ENCODE measurements around the gene TTC34. TPM values are rescaled to one million over a fixed set of nuclear protein-coding genes. Genes with fewer than 3 reads are reported as not detected.

The TTC34 gene
- total RNA-seq, 2 donors from 2014 or later, result 0.27 to 0.44 TPM

- H3K4me1 ChIP-seq, result no peaks in the 10 kb centered on the region
- intact Hi-C loops (cut with DNase I), result no loop called here
- no peaks in the 10 kb centered on the region for H3K9me3 ChIP-seq
- H3K27me3 ChIP-seq, result peaks cover 3% of the 10 kb centered on the region
- no peak overlapping the region for H3K27ac ChIP-seq
- H3K4me3 ChIP-seq, result no peak overlapping the region
- no peaks in the 10 kb centered on the region for H3K36me3 ChIP-seq
- no peak overlapping the region for H3K9ac ChIP-seq (ENCODE audit: low read depth in 2 of 2, low read length in 2 of 2)
- no peak for DNase-seq
- no peak for TF ChIP-seq CTCF (IDR thresholded peaks at IDR 0.05)
Observed at GRCh38 chr1:2612591-2613365, 188.7 kb downstream of the TTC34 start.

- no peaks in the 10 kb centered on the region for H3K36me3 ChIP-seq
- H3K9me3 ChIP-seq, result no peaks in the 10 kb centered on the region
- TF ChIP-seq CTCF (IDR thresholded peaks at IDR 0.05), result no peak
- no peak overlapping the region for H3K27ac ChIP-seq
- H3K4me3 ChIP-seq, result no peak overlapping the region
- H3K4me1 ChIP-seq, result no peaks in the 10 kb centered on the region
- intact Hi-C loops (cut with DNase I), result no loop called here
- DNase-seq, result no peak
- H3K27me3 ChIP-seq, result peaks cover 3% of the 10 kb centered on the region
- H3K9ac ChIP-seq (ENCODE audit: low read depth in 2 of 2, low read length in 2 of 2), result no peak overlapping the region
Observed at GRCh38 chr1:2611621-2612437, 189.7 kb downstream of the TTC34 start.

DNA sequence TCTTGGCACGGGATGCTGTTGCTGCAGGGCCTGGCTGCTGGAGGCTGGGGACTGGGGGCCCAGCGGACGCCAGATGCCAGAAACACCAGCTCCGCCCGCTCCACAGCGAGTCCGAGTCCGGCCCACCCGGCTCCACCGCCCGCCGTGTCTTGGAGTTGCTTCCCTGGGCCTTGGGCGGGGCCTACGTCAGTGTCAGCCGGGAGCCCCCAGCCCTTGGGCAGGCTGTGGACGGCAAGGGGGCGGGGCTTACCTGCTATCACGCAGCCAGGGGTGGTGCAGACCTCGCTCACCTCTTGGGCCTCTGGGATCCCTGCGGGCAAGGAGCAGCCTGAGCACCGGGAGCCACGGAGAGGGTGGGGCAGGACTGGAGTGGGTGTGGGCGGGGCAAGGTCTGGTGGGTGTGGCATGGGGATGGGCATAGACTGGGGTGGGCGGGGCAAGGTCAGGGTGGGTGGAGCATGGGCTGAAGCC is 190.4 kb downstream of the TTC34 start:
- no peak overlapping the region for H3K27ac ChIP-seq
- H3K4me1 ChIP-seq, result no peaks in the 10 kb centered on the region
- H3K27me3 ChIP-seq, result peaks cover 3% of the 10 kb centered on the region
- H3K9ac ChIP-seq (ENCODE audit: low read depth in 2 of 2, low read length in 2 of 2), result no peak overlapping the region
- no peaks in the 10 kb centered on the region for H3K36me3 ChIP-seq
- H3K9me3 ChIP-seq, result no peaks in the 10 kb centered on the region
- DNase-seq, result peak; percentile 89
- intact Hi-C loops (cut with DNase I), result no loop called here
- no peak for TF ChIP-seq CTCF (IDR thresholded peaks at IDR 0.05)
- H3K4me3 ChIP-seq, result no peak overlapping the region

- Histone ChIP-seq H3K27me3 (peaks cover 3% of the 10 kb centered on the region), H3K9me3 (no peaks in the 10 kb centered on the region), H3K4me3 (no peak overlapping the region), H3K9ac (ENCODE audit: low read depth in 2 of 2, low read length in 2 of 2) (no peak overlapping the region), H3K27ac (no peak overlapping the region), H3K36me3 (no peaks in the 10 kb centered on the region), H3K4me1 (no peaks in the 10 kb centered on the region)
- no peak for DNase-seq
- TF ChIP-seq CTCF (IDR thresholded peaks at IDR 0.05), result no peak
- intact Hi-C loops (cut with DNase I), result no loop called here
Observed at GRCh38 chr1:2610036-2610959, 191.2 kb downstream of the TTC34 start.

Data from colonic mucosa (tissue), 4 donors.